ENCODE measurements around the gene HIP1R.

Gene HIP1R

DNA sequence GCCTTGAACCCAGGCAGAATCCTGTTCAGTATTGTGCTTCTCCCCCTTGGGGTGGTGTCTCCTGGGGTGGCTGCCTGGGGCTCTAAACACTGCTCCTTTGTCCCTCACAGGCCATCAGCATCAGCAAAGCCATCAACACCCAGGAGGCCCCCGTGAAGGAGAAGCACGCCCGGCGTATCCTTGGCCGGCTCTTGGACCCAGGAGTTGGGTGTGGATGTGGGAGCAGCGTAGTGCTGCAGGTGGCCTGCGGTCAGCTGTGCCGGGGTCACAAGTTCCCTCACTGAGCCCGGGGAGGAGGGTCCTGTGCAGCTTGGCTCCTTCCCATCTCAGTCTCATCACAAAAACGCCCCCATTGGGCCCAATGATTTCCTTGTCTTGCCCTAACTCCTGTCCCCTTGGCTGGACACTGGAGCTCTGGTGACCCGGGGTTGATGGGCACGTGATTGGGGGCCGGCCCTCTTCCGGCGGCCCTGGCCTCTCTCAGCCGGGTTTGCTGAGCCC is 12.7 kb downstream of the HIP1R start:
- DNase-seq, result no peak

DNA sequence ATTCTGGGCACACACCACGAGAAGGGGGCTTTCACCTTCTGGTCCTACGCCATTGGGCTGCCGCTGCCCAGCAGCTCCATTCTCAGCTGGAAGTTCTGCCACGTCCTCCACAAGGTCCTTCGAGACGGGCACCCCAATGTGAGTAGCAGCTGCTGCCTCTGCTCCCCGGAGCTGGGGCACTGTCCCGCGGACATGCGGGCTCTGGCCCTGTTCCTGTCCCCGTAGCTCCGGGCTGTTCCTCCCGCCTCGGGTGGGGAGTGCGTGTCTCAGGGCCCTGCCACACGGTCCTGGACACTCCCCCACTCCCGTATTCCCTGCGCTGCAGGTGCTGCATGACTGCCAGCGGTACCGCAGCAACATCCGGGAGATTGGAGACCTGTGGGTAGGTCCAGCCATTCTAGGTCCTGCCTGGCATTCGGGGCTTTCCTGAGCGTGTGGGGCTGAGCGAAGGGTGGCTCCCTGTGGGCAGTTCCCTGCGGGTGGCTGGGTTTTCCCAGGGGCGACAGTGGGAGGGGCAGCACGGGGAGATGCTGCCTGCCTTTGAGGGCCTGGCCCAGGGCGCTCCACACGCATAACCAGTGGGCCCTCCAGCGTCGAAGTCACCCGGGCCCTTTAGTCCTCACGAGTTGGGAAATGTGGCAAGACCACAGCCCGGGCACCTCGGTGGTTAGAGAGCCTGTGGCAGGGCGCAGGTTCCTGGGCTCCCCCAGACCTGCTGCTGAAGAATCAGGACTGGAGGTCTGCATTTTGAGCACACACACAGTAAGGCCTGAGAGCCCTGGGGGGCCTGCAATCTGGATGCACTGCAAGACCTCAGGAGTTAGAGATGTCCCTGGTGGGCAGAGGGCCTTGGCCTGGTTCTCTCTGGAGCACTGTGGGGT is 13.5 kb downstream of the HIP1R start:
- DNase-seq, result no peak

DNA sequence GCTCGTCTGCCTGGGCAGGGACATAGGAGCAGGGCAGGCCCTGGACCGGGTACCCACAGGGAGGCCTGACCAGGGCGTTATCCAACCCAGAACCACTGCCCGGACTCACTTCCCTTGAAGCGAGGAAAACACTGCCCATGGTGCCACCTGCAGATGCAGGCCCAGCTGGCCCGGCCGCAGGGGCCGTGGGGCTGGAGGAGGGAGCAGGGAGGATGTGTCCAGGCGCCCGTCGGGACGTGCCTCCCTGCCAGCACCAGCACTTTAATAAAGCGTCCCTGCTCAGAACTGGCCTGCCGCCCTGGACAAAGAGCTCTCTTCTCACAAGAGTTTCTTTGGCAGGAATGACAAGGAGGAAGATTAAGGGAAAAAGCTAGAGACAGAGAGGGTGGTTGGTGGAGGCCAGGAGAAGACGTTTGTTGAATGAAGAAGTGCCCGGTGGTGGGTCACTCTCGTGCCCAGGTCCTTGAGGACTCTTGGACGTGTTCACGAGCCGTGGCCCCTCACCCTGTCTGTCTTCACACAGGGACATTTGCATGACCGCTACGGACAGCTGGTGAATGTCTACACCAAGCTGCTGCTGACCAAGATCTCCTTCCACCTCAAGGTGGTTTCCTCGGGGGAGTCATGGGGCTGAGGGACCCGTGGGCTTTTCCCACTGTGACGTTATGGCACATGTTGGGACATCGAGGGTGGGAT is 14.2 kb downstream of the HIP1R start:
- DNase-seq, result no peak

DNA sequence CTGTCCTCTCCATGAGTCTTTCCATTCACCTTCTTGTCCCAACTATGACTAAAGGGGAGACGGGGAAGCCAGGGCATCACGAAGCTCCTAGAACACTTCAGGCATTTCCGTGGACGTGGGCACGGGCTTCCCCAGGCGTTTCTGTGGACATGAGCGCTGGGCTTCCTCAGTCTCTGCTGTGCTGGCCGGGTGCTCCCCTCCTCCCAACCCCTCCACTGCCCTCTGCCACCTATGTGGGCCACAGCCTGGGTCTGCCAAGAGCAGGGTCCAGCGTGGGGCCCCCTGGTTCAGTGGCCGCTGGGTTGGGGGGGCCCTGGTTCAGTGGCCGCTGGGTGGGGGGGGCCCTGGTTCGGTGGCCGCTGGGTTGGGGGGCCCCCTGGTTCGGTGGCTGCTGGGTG is 14.8 kb downstream of the HIP1R start:
- DNase-seq, result no peak

DNA sequence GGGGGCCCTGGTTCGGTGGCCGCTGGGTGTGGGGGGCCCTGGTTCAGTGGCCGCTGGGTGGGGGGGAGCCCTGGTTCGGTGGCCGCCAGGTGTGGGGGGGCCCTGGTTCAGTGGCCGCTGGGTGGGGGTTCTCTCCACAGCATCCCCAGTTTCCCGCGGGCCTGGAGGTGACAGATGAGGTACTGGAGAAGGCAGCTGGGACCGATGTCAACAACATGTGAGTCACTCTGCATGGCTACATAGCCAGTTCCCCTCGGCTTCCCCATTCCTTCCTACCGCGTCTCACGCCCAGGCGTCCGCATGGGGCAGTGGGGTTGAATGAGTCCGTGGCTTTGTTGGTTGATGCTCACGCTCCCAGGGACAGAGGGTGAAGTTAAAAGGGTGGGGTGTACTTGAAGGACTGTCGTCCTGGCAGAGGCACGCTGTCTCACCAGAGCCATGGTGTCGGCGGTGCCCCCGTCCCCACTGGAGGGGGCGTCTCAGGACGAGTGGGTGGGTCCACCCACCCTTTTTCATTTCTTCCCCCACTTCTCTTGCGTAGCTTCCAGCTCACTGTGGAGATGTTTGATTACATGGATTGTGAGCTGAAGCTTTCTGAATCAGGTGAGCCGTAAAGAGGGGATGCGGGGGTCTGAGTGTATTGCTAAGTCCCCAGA is 15.6 kb downstream of the HIP1R start:
- DNase-seq, result no peak

DNA sequence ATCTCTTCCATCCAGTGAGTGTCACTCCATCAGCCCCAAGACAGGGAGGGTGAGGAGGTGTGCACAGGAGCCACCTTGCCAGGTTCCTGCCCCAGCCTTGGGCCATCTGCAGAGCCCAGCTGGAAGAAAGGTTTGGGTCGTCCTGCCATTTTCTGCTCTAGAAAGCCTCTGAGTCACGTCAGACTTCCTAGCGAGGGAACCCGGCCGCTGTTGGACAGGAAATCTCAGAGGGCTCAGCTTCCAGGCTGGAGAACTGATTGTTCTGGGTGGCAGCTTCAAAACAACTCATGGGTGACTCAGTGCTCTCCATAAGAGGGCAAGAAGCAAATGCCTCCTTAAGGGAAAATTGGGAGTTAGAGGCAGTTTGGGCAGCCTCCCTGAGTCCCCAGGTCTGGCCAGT is 16.6 kb downstream of the HIP1R start:
- no peak for DNase-seq

DNA sequence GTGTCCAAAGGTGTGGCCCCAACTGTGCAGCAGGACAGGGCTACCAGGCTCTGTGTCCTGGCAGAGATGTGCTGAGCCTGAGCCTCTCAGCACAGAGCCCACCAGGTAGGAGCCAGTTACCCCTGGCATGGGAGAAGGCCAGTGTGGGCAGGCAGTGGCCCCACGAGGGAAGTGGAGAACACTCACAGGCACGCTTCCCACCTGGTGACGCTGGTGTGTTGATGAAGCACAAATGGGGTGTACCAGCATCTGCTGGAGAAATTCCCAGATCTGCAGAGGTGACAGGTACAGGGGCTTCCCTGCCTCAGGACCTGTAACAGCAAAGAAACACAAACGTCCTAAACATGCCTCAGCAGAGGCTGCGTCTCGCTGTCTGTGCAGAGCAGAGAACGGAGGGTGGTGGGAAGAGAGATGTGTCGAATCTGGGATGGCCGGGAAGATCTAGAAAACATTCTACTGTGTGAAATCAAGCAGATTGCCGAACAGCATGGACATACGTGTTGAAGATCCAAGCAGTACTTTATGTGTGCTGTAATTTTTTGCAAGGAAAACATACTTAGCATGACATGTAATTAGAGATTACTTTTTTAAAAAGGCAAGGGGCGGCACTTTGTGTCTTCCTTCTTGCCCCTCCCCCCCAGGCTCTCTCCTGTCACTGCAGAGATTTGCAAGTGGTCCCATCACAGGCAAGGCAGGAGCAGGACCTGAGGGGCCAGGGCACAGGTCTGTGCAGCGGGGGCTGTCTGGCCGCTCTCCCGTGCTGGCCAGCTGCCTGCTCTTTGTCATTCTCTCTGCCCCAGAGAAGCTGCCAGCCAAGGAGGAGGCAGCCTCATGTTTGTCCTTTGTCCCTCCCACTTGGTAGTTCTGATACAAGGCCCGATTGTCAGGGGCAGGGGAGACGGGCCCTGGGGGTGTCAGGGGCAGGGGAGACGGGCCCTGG is 17.3 kb downstream of the HIP1R start:
- DNase-seq, result no peak

DNA sequence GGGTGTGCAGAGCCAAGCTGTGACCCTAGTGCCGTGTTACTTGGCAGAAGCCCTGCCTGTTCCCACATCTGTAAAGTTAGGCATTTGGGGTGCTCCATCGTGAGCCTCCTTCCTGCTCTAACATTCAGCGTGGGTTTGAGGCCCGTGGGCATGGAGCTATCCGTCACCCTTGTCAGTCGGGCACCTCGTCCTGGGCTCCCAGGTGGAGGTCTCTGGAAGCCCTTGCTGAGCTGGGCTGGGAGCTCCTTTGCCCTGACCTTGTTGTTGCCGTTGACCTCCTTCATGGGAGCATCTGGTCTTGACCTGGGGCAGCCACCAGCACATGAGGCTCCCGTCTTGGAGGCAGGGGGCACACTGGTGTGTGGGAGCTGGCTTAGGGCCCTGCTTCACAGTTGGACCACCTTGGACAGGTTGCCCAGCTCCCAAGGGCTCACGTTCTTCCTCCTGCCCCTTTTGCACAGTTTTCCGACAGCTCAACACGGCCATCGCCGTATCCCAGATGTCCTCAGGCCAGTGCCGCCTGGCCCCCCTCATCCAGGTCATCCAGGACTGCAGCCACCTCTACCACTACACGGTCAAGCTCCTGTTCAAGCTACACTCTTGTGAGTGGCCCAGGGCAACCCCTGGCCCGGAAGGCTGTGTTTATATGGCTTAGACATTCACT is 18.5 kb downstream of the HIP1R start:
- DNase-seq, result no peak

DNA sequence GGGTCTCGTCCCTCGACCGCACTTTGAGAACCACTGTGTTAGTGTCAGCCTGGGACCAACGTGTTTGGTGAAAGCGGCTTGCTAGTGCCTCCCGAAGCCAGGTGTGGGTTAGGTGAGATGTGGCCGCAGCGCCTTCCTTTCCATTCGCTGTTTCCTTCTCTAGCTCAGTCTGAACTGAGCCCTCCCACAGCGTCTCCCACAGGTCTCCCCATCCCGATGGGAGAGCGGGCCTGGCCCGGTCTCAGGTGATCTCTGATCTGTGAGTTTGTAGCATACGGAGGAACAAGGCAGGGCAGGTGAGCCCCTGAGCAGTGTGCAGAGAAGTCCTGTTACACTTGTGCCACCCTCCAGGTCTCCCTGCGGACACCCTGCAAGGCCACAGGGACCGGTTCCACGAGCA is 19.3 kb downstream of the HIP1R start:
- no peak for DNase-seq

DNA sequence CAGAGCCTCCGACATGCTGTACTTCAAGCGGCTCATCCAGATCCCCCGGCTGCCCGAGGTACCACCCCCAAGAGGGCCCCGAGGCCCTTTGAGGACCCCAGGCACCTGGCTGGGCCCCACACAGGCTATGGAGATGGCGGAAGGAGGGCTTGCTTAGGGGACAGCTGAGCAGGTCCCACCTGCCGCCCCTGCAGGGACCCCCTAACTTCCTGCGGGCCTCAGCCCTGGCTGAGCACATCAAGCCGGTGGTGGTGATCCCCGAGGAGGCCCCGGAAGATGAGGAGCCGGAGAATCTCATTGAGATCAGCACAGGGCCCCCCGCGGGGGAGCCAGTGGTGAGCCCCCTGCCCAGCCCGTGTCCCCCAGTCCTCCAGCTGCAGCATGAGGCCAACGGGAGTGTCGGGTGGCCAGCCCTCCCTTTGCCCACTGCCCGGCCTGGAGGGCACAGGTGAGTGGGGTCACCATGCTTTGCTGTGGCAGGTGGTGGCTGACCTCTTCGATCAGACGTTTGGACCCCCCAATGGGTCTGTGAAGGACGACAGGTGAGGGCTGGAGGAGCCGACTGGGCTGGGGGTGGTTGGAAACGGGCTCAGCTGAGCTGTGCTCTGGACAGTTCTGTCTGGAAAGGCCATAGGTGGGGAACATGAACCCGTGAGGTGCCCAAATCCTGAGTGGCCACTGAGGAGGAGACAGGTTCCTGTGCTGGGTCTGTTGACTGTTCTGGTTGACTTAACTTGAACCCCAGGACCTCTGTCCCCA is 20.0 kb downstream of the HIP1R start:
- DNase-seq, result no peak

DNA sequence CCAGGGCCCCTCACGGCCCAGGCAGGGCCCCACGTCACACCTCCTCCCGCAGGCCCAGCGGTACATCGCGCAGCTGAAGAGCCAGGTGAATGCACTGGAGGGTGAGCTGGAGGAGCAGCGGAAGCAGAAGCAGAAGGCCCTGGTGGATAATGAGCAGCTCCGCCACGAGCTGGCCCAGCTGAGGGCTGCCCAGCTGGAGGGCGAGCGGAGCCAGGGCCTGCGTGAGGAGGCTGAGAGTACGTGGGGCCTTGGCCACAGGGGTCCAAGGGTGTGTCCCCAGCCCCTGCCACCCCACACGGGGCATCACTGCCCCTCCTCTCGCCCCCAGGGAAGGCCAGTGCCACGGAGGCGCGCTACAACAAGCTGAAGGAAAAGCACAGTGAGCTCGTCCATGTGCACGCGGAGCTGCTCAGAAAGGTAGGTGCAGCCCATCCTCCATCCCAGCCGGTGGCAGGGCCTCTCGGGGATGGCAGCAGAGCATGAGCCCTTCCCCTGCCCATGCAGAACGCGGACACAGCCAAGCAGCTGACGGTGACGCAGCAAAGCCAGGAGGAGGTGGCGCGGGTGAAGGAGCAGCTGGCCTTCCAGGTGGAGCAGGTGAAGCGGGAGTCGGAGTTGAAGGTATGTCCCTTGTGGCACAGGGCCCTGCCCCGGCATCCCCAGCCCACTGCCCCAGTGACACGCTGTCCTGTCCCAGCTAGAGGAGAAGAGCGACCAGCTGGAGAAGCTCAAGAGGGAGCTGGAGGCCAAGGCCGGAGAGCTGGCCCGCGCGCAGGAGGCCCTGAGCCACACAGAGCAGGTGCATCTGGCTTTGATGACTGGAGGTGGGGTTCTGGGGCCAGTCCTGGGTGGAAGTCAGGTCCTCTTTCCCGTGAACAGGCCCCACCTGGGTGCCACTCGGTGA is 20.9 kb downstream of the HIP1R start:
- DNase-seq, result no peak

DNA sequence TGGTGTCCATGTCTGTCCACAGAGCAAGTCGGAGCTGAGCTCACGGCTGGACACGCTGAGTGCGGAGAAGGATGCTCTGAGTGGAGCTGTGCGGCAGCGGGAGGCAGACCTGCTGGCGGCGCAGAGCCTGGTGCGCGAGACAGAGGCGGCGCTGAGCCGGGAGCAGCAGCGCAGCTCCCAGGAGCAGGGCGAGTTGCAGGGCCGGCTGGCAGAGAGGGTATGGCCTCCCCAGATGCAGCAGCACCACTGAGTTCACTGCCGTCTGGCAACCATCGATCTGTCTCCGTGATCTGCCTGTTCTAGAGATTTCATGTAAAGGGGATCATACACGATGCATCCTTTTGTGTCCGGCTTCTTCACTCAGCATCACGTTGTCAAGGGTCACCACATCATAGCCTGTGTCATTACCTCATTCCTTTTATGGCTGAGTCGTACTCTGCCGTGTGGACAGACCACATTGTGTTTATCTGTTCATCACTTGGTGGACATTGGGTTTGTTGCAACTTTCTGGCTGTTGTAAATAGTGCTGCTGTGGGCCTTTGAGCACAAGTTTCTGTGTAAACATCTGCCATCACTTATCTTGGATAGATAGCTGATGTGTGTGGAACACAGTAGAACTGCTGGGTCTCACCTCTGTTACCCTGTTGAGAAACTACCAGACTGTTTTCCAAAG is 21.9 kb downstream of the HIP1R start:
- no peak for DNase-seq

DNA sequence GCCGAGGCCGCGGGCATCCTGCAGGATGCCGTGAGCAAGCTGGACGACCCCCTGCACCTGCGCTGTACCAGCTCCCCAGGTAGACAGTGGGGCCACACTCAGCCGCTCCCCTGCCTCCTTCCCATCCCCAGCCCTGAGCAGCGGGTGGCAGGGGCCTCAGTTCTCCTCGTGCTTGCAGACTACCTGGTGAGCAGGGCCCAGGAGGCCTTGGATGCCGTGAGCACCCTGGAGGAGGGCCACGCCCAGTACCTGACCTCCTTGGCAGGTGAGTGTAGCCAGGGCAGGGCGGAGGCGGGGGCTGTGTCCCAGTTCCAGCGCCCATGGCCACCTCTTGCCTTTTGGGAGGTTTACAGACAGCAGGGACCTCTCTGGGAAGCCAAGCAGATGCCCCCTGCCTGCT is 22.9 kb downstream of the HIP1R start:
- DNase-seq, result no peak

DNA sequence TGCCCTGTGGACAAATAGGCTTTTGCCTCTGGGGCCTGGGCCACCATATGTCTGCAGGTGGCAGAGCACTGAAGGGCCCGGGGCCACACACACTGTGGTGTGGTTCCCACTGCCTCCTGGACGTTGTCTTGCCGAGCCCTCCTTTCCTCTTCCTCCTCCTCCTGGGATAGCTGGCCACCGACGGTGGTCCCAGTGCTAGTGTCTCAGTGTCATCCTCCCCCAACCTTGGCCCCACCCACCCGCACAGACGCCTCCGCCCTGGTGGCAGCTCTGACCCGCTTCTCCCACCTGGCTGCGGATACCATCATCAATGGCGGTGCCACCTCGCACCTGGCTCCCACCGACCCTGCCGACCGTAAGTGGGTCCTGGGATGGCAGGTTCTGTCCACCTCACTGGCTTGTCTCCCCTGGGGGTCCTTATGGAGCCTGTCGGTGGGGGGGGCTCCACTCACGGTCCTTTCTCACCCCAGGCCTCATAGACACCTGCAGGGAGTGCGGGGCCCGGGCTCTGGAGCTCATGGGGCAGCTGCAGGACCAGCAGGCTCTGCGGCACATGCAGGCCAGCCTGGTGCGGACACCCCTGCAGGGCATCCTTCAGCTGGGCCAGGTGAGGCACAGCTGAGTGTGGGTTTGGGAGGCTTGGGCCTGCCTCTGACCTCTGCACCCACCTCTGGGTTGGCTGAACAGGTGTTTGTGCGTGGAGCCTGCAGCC is 23.5 kb downstream of the HIP1R start:
- no peak for DNase-seq

DNA sequence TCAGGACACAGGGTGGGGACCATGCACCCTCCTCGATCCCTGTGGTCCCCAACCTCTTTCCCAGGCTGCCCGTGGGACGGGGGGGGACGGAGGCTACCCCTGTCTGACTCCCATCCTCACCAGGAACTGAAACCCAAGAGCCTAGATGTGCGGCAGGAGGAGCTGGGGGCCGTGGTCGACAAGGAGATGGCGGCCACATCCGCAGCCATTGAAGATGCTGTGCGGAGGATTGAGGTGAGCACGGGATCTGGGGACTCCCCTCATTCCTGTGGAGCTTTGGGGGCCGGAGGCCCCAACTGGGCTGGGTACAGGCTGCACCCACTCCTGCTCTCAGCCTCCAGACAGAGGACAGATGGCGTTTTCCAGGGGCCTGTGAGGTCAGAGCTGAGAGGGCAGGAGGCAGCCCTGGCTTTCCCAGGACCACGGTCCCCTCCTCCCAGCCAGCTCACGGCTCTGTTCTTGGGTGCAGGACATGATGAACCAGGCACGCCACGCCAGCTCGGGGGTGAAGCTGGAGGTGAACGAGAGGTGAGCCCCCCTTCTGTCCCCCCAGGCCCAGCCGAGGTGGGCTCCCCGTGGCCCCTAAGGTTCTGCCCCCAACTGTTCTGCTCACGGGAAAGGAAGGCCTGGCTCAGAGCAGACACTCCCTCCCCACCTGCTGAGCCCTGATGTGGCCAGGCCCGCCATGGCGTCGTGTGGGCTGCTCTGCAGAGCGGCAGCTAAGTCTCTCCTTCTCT is 24.2 kb downstream of the HIP1R start:
- DNase-seq, result no peak

DNA sequence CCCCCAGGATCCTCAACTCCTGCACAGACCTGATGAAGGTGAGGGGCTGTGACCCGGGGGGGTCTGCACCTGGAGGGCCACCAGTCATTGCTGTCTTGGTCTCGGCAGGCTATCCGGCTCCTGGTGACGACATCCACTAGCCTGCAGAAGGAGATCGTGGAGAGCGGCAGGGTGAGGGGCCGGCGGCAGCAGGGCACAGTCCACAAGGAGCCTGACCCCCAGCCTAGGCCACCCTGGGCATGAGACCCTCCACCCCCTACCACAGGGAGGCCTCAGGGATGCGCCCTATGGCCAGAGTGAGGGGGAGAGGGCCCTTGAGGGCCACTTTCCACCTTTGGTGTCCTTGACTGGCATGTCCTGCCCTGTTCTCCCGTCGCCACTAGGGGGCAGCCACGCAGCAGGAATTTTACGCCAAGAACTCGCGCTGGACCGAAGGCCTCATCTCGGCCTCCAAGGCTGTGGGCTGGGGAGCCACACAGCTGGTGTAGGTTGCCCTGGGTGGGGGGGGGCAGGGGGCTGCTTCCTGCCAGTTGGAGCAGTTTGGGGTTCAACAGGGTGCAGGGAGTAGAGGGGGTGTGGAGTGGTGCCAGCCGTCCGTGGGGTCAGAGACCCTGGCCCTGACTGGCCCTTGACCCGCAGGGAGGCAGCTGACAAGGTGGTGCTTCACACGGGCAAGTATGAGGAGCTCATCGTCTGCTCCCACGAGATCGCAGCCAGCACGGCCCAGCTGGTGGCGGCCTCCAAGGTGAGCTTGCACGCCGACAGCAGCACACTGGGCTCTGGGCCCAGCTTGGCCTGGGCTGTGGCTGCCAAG is 25.0 kb downstream of the HIP1R start:
- peak; percentile 74 for DNase-seq
